Endometrial microvascular endothelial cells (primary cell): ENCODE data around the gene EPB41L4B. TPM values are rescaled to one million over a fixed set of nuclear protein-coding genes. Genes with fewer than 3 reads are reported as not detected.
"Not testable (repeated sequence)": the region's sequence is repeated elsewhere in the genome, so short reads cannot be mapped to it uniquely, and the experiment has no call there.

ENCODE experiments used
- in situ Hi-C: cut with HindIII; loops from 2 replicates; pipeline ENCODE4 v1.10.0; 2017; ENCODE audit warnings: low sequenced_read_pairs, low pct_unique_long_range_greater_than_20kb; ENCODE audit errors: inconsistent ontology term
- total RNA-seq: library from RNA; depleted of rRNA; stranded (reverse); fragments of >200 nt; gene quantifications from one replicate; pipeline ENCODE4 v1.2.3, GENCODE V29; 2015; ENCODE audit errors: inconsistent ontology term

Gene EPB41L4B
- total RNA-seq, result 0.19 TPM

- in situ Hi-C loops, result no loop called here
Measured at GRCh38 chr9:109320742-109321448, at the start of gene EPB41L4B. EPB41L4B (minus strand) TSS chr9:109321059; CDS start chr9:109320446, 613 bp downstream.

- in situ Hi-C loops, result no loop called here
Measured at GRCh38 chr9:109369285-109369684, 48.4 kb upstream of the EPB41L4B start.

DNA sequence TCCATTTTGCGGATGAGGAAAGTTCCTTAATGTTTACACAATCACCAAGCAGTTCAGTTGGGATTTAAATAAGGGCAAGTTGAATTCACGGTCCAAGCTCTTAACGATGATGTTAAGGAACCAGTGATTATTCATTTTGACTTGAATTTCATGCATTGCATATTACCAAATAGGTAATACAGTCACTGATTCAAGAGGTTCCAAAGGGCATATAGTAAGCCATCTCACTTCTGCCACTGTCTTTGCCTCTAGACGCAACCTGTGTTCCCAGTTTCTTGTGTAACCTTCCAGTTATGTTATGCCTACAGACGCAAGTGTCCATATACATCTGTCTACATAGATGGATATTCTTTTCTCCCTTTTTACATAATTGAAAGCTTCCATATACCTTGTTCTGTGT is 39.9 kb upstream of the EPB41L4B start:
- in situ Hi-C loops, result no loop called here

GRCh38 chr9:109358968-109359603 is 38.2 kb upstream of the EPB41L4B start:
- in situ Hi-C loops, result not testable (repeated sequence)

GRCh38 chr9:109355564-109356297 is 34.9 kb upstream of the EPB41L4B start:
- in situ Hi-C loops, result no loop called here

DNA sequence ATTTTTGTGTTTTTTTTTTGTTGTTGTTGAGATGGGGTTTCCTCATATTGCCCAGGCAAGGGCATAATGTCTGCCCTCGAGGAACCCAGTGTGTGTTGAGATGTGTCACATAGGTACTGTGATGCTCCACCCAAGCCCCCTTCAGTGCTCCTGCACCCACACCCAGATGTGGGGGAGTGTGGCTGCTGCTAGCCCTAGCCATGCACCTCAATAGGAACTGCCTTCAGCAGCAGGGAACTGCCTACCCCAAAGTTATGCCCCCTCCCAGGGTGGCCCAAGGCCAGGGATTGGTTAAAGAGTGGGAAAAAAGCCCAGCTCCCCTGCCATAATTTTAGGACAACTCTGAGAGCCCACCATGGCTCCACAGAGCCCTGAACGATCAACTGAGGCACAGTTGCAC is 33.3 kb upstream of the EPB41L4B start:
- in situ Hi-C loops, result no loop called here

GRCh38 chr9:109351032-109351431 is 30.2 kb upstream of the EPB41L4B start:
- in situ Hi-C loops, result no loop called here

DNA sequence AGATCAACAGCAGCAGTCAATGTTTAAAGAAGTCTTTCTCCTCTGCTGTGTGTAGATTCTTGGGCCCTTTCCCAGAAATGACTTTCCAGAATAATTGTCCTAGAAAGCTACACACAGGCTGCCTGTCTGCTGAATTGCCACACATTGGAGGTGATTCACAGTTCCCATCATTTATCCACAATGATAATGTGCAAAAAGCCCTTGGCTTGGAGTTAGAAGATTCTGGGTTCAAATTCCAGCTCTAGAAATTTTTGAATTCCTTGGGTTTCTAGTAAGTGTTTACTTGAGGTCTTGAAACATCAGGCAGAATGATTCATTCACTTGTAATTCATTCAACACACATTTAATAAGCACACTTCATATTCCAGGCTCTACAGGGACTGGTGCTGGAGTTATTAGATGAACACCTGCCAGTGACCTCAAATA is 28.6 kb upstream of the EPB41L4B start:
- in situ Hi-C loops, result no loop called here

DNA sequence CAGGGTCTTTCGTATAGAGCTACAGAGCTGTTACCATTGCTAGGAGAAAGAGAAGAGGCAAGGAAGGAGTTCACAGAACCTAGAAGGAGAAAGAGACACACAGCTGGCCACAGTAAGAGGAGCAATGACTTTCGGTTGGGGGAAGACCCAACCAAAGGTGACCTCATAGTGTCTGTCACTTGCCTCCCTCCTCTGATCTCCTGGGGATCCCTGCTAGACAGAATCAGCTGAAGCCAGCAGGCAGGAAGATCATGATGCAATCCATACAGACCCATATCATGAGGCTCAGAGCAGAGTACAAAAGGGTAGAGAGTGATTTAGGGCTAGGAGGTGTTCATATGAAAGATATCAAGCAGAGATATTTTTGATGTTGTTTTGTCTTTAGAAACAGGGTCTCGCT is 26.0 kb upstream of the EPB41L4B start:
- in situ Hi-C loops, result no loop called here

DNA sequence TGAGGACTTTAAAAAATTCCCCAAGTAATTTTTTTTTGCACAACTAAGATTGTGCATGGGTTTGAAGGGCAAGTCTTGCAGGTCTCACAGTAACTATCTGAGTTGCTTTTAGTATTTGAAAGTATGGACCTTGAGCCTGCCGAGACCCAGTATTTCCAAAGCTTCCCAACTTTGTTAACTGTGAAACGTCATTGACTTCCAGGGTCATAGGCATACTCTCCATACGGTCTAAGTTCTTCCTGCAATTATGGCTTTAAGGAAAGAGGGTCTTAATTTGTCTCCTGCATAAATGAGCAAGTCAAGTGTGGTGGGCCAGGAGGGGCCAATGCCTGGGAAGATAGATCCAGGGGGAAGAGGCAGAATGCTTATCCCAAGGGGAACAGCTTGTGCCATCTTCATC is 24.0 kb upstream of the EPB41L4B start:
- in situ Hi-C loops, result no loop called here

GRCh38 chr9:109342878-109343277 is 22.0 kb upstream of the EPB41L4B start:
- in situ Hi-C loops, result no loop called here

- in situ Hi-C loops, result no loop called here
Measured at GRCh38 chr9:109341561-109341960, 20.7 kb upstream of the EPB41L4B start.

DNA sequence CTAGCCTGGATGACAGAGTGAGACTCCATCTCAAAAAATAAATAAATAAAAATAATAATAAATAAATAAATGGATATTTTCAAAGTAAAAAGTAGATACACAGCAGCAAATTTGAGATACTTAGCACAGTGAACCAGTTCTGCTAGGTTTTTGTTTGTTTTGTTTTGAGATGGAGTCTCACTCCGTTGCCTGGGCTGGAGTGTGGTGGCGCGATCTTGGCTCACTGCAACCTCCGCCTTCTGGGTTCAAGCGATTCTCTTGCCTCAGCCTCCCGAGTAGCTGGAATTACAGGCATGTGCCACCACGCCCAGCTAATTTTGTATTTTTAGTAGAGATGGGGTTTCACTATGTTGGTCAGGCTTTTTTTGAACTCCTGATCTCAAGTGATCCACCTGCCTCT is 20.1 kb upstream of the EPB41L4B start:
- in situ Hi-C loops, result not testable (repeated sequence)

- in situ Hi-C loops, result no loop called here
Measured at GRCh38 chr9:109336409-109336808, 15.6 kb upstream of the EPB41L4B start.

DNA sequence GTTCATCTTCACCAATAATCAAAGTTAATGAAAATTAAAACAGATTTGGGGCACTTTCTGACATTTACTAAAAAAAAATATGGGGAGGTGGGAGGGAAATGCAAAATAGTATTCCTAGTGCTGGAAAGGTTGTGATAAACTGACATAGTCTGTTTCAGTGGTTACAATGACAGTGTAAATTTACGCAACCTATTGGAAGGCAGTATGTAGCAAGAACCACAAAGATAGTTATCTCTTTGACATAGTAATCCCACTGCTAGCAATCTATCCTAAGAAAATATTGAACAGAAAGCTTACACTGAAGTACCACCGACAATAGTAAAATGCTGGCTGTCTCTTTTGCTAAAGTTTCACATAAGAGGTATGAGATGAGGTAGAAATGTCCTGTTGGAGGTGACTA is 15.1 kb upstream of the EPB41L4B start:
- in situ Hi-C loops, result no loop called here

DNA sequence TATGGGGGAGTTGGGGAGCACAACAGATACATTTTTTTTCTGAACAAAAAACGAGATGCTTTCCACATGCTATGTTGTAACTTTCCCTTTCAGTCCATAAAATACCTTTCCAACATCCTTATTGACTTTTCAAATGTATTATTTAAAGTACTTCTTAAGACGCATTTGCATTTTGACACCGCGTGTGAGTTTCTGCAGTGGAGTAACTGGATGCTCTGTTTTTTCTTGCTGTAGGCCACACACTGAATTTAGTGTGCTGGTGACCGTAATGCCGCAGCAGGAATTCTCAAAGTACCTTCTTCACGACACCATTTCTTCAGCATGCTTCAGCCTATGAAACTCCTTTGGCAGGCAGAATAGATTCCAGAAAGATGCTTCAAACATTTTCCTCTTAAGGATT is 14.3 kb upstream of the EPB41L4B start:
- in situ Hi-C loops, result no loop called here

- in situ Hi-C loops, result no loop called here
Measured at GRCh38 chr9:109331353-109331752, 10.5 kb upstream of the EPB41L4B start.

- in situ Hi-C loops, result no loop called here
Measured at GRCh38 chr9:109329638-109330258, 8.9 kb upstream of the EPB41L4B start.

DNA sequence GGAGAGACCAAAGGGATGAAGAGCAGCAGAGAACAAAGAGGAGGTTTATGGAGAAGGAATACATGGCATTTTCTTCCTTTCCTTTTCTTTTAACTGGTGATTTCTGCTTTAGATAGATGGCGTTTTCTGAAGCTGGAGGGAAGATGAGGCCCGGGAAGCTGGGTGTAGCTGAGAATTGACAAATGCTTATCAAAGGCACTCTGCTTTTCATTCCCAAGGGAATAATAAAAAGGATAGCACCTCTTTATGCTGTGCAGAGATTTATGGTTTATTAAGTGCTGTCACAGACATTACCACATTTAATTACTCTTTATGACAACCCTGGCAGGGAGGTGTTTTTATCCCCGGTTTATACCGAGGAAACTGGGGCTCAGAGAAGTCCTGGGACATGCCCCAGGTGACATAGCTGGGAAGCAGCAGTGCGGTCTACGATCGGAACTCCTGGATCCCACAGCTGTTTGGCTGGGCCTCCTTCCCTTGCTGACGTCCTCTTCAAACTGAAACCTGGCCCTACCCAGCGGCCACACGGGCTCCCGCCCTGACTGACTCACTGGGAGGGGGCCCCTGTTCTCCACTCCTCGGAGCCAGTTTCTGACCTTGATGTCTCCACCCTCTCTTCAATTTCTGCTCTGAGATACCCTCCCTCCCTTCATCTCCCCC is 8.2 kb upstream of the EPB41L4B start:
- in situ Hi-C loops, result no loop called here
